Endodermal cell (in vitro differentiated cells): ENCODE measurements around the gene PLCB1. TPM values are rescaled to one million over a fixed set of nuclear protein-coding genes. Genes with fewer than 3 reads are reported as not detected.

Experiments
- DNase-seq: peaks from one replicate; pipeline ENCODE4 v3.0.0-alpha.2; 2017
- H3K27ac ChIP-seq: 2 replicates; pipeline ENCODE4 v1.5.1; 2013; ENCODE audit warnings: mild to moderate bottlenecking, low read depth, low read length, moderate library complexity
- H3K27me3 ChIP-seq: 2 replicates; pipeline ENCODE4 v1.6.1; 2013; ENCODE audit warnings: mild to moderate bottlenecking, low read length, moderate library complexity; ENCODE audit not compliant: insufficient read depth, control insufficient read depth, poor library complexity, severe bottlenecking
- H3K36me3 ChIP-seq: 2 replicates; pipeline ENCODE4 v1.7.0; 2013; ENCODE audit warnings: mild to moderate bottlenecking, low read length, moderate library complexity; ENCODE audit not compliant: control insufficient read depth, insufficient read depth
- H3K4me1 ChIP-seq: one replicate; pipeline ENCODE4 v1.7.0; 2013; ENCODE audit warnings: low read length; ENCODE audit not compliant: control insufficient read depth, insufficient read depth
- H3K4me3 ChIP-seq: 2 replicates; pipeline ENCODE4 v1.5.1; 2013; ENCODE audit warnings: mild to moderate bottlenecking, low read length, moderate library complexity
- H3K9ac ChIP-seq: 2 replicates; pipeline ENCODE4 v1.6.1; 2013; ENCODE audit warnings: mild to moderate bottlenecking, low read length, moderate library complexity; ENCODE audit not compliant: poor library complexity, severe bottlenecking; ENCODE audit errors: extremely low read depth
- H3K9me3 ChIP-seq: 2 replicates; pipeline ENCODE4 v1.6.1; 2013; ENCODE audit warnings: mild to moderate bottlenecking, low read length, moderate library complexity; ENCODE audit not compliant: control insufficient read depth
- H3K27ac Mint-ChIP-seq: 2 replicates; pipeline ENCODE4 v1.8.0; 2020; ENCODE audit warnings: mixed read lengths
- H3K27me3 Mint-ChIP-seq: 2 replicates; pipeline ENCODE4 v1.8.0; 2021; ENCODE audit warnings: mild to moderate bottlenecking, mixed read lengths; ENCODE audit not compliant: insufficient read depth
- H3K36me3 Mint-ChIP-seq: 2 replicates; pipeline ENCODE4 v1.8.0; 2020; ENCODE audit warnings: low read depth, mixed read lengths
- H3K4me1 Mint-ChIP-seq: 2 replicates; pipeline ENCODE4 v1.8.0; 2020; ENCODE audit warnings: mixed read lengths
- H3K4me3 Mint-ChIP-seq: 2 replicates; pipeline ENCODE4 v1.8.0; 2020; ENCODE audit warnings: mild to moderate bottlenecking, moderate library complexity, mixed read lengths
- H3K9me3 Mint-ChIP-seq: 2 replicates; pipeline ENCODE4 v1.8.0; 2020; ENCODE audit warnings: mild to moderate bottlenecking, mixed read lengths
- WGBS, 2 experiments: methylation state at CpG; one replicate each; pipeline versions ENCODE4 v1.1.5 to v1.1.7; 2013; ENCODE audit warnings: missing lambda C conversion rate in 2 of 2, mixed read lengths in 1 of 2; ENCODE audit not compliant: insufficient coverage in 1 of 2, insufficient read length in 1 of 2; 5-methylcytosine and 5-hydroxymethylcytosine counted together
- total RNA-seq, 2 donors: library from RNA; stranded (reverse); fragmentation: NEBNext Ultra II Directional in 1 of 2; extraction: Animal tissue kit (Norgen Biotek cat#: 25700) in 1 of 2; gene quantifications; 2 replicates in 1 of 2; 3 replicates in 1 of 2; pipeline ENCODE4 v1.2.1, GENCODE V29; 2021
- TF ChIP-seq, protein P1 (sequence below): fragments of 200-600 bp; sonication (generic); conservative IDR thresholded peaks from 2 replicates; pipeline ENCODE4 v1.5.0; 2021; ENCODE audit warnings: antibody characterized with exemption, mild to moderate bottlenecking

Gene PLCB1
- total RNA-seq, 2 donors from 2014 or later = 15.3 to 16.5 TPM

DNA sequence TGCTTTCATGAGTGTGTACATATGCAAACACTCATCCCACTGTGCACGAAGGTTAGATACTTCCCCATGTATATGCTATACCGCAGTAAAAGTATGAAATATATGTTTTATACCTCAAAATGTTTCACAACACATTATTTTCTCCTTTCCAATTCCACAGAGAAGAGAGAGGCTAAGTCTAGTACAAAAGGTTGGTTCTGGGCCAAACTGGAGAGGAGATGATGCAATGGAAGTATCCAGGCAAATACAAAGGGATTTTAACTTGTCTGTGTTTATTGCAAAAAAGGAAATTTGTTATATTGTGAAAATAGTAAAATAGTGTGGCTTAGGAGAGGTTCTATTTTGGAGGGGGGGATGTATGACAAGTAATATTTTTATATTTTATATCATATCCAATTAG is 112.6 kb downstream of the PLCB1 start:
- no peaks in the 10 kb centered on the region for H3K9me3 Mint-ChIP-seq
- Histone ChIP-seq H3K27me3 (no peaks in the 10 kb centered on the region), H3K36me3 (no peaks in the 10 kb centered on the region), H3K9me3 (peaks cover 3% of the 10 kb centered on the region), H3K4me1 (peaks cover 2% of the 10 kb centered on the region), H3K9ac (no peak overlapping the region), H3K4me3 (no peak overlapping the region), H3K27ac (no peak overlapping the region)
- no peaks in the 10 kb centered on the region for H3K27me3 Mint-ChIP-seq
- DNase-seq = no peak
- no peaks in the 10 kb centered on the region for H3K36me3 Mint-ChIP-seq
- peaks cover 18% of the 10 kb centered on the region for H3K4me1 Mint-ChIP-seq
- TF ChIP-seq, protein P1, sequence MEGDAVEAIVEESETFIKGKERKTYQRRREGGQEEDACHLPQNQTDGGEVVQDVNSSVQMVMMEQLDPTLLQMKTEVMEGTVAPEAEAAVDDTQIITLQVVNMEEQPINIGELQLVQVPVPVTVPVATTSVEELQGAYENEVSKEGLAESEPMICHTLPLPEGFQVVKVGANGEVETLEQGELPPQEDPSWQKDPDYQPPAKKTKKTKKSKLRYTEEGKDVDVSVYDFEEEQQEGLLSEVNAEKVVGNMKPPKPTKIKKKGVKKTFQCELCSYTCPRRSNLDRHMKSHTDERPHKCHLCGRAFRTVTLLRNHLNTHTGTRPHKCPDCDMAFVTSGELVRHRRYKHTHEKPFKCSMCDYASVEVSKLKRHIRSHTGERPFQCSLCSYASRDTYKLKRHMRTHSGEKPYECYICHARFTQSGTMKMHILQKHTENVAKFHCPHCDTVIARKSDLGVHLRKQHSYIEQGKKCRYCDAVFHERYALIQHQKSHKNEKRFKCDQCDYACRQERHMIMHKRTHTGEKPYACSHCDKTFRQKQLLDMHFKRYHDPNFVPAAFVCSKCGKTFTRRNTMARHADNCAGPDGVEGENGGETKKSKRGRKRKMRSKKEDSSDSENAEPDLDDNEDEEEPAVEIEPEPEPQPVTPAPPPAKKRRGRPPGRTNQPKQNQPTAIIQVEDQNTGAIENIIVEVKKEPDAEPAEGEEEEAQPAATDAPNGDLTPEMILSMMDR = no peak
- H3K4me3 Mint-ChIP-seq = no peak overlapping the region
- 100% methylated on average over 1 of the region's 2 CpGs for WGBS, 2 experiments
- H3K27ac Mint-ChIP-seq = no peak overlapping the region

DNA sequence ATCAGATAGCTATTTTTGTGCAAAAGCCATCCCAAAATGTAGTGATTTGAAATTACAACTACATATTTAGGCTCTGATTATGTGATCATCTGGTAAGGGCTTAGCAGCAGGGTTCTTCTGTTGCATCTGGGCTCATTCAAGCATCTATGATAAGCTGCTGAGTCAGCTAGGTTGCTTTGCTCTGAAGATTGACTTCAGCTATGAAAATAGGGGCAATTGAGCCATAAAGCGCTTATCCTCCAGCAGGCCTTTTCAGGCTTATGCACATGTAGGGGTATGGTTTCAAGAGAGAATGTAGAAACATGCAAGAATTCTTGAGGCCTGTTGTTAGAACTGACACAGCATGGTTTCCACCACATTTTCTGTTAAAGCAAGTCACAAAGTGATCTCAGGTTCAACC is 114.1 kb downstream of the PLCB1 start:
- no peaks in the 10 kb centered on the region for H3K27me3 Mint-ChIP-seq
- no peak overlapping the region for H3K27ac Mint-ChIP-seq
- Histone ChIP-seq H3K4me1 (peaks cover 2% of the 10 kb centered on the region), H3K9me3 (peaks cover 3% of the 10 kb centered on the region), H3K9ac (no peak overlapping the region), H3K36me3 (no peaks in the 10 kb centered on the region), H3K27me3 (no peaks in the 10 kb centered on the region), H3K4me3 (no peak overlapping the region), H3K27ac (no peak overlapping the region)
- H3K9me3 Mint-ChIP-seq = no peaks in the 10 kb centered on the region
- peaks cover 18% of the 10 kb centered on the region for H3K4me1 Mint-ChIP-seq
- H3K36me3 Mint-ChIP-seq = no peaks in the 10 kb centered on the region
- no peak for DNase-seq
- H3K4me3 Mint-ChIP-seq = no peak overlapping the region
- WGBS, 2 experiments = 100% methylated on average over 1 of the region's 1 CpG; no CpG with 5 or more reads in 1 of the 2 experiments
- TF ChIP-seq, protein P1 = no peak

DNA sequence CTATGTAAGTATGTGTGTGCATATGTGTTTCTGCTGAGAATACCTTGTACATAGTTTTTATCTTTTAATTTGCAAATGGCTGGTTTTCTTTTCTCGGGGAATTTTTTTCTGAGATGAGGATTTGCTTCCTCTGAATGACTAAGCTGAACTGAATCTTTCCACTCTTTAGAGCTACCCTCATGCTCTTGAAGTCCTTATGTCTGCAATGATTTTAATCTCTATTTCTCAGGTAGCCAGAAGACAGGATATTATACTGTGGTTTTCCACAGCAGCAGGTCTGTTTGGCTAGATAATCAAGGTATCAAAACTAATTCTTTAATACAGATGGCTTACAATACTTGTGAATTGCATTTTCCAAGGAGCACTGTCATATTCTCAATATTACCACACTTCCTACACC is 114.7 kb downstream of the PLCB1 start:
- no peak for DNase-seq
- Mint-ChIP-seq H3K27me3 (no peaks in the 10 kb centered on the region), H3K4me1 (peaks cover 12% of the 10 kb centered on the region), H3K9me3 (no peaks in the 10 kb centered on the region), H3K27ac (no peak overlapping the region), H3K4me3 (no peak overlapping the region), H3K36me3 (no peaks in the 10 kb centered on the region)
- no peak overlapping the region for H3K27ac ChIP-seq
- H3K9ac ChIP-seq = no peak overlapping the region
- H3K4me1 ChIP-seq = peaks cover 2% of the 10 kb centered on the region
- 95% methylated on average over 1 of the region's 1 CpG; no CpG with 5 or more reads in 1 of the 2 experiments for WGBS, 2 experiments
- peaks cover 3% of the 10 kb centered on the region for H3K9me3 ChIP-seq
- H3K27me3 ChIP-seq = no peaks in the 10 kb centered on the region
- H3K4me3 ChIP-seq = no peak overlapping the region
- H3K36me3 ChIP-seq = no peaks in the 10 kb centered on the region
- TF ChIP-seq, protein P1 = no peak
